SK-N-SH (cell line): ENCODE measurements around the gene GPR55. TPM values are rescaled to one million over a fixed set of nuclear protein-coding genes. Genes with fewer than 3 reads are reported as not detected.

Experiments used
- CTCF ChIA-PET: fragments of 300-600, 350-600 bp; formaldehyde crosslinking; extraction: SDS; loops from one replicate; lab custom pipeline; 2021; lab: Yijun Ruan, JAX
- POLR2A ChIA-PET: fragments of 350-600 bp; sonication (Branson Sonifier 250); formaldehyde crosslinking; extraction: SDS; loops from one replicate; lab custom pipeline; 2020; ENCODE audit warnings: antibody characterized with exemption, inconsistent platforms; lab: Yijun Ruan, JAX
- DNase-seq: peaks from one replicate; pipeline ENCODE4 v3.0.0; 2012
- H2AFZ ChIP-seq: fragments of 200-600 bp; sonication (generic); 2 replicates; pipeline ENCODE4 v1.8.1; 2016; ENCODE audit warnings: antibody characterized with exemption, mild to moderate bottlenecking, low read depth
- H3F3A ChIP-seq: fragments of 200-600 bp; sonication (generic); replicated peaks from 2 replicates; pipeline ENCODE3; 2016; ENCODE audit warnings: antibody characterized with exemption, mild to moderate bottlenecking; ENCODE audit not compliant: insufficient read depth
- H3K27ac ChIP-seq, 2 experiments: fragments of 200-500 bp in 1 of 2; fragments of 200-600 bp in 1 of 2; sonication (Bioruptor generic) in 1 of 2; sonication (generic), shearing (Covaris generic) in 1 of 2; 2 replicates each; pipeline versions ENCODE4 v1.5.1 to v1.6.1; 2014 to 2016; ENCODE audit warnings: low read depth in 2 of 2, inconsistent platforms in 1 of 2, low read length in 1 of 2, mild to moderate bottlenecking in 1 of 2, mixed read lengths in 1 of 2
- H3K27me3 ChIP-seq: fragments of 200-600 bp; sonication (generic), shearing (Covaris generic); 2 replicates; pipeline ENCODE4 v1.6.1; 2016; ENCODE audit warnings: mixed run types; ENCODE audit not compliant: insufficient read depth
- H3K36me3 ChIP-seq, 2 experiments: fragments of 200-500 bp in 1 of 2; fragments of 200-600 bp in 1 of 2; sonication (Bioruptor generic) in 1 of 2; sonication (generic) in 1 of 2; replicated peaks in 1 of 2; 2 replicates each; pipeline versions ENCODE3 to v1.5.1; 2014 to 2016; ENCODE audit warnings: low read length in 1 of 2, mild to moderate bottlenecking in 1 of 2; ENCODE audit not compliant: insufficient read depth in 2 of 2, control insufficient read depth in 1 of 2
- H3K4me1 ChIP-seq, 2 experiments: fragments of 200-500 bp in 1 of 2; fragments of 200-600 bp in 1 of 2; sonication (Bioruptor generic) in 1 of 2; sonication (generic), shearing (Covaris generic) in 1 of 2; 2 replicates each; pipeline versions ENCODE4 v1.5.1 to v1.6.1; 2014 to 2016; ENCODE audit warnings: low read depth in 1 of 2, low read length in 1 of 2, mixed run types in 1 of 2; ENCODE audit not compliant: insufficient read depth in 2 of 2, control insufficient read depth in 1 of 2
- H3K4me2 ChIP-seq: fragments of 200-600 bp; sonication (generic), shearing (Covaris generic); 2 replicates; pipeline ENCODE4 v1.6.1; 2017; ENCODE audit warnings: mixed run types
- H3K4me3 ChIP-seq, 2 experiments: fragments of 200-500 bp in 1 of 2; fragments of 200-600 bp in 1 of 2; sonication (Bioruptor generic) in 1 of 2; sonication (generic), shearing (Covaris generic) in 1 of 2; 2 replicates each; pipeline versions ENCODE4 v1.5.1 to v1.8.1; 2014 to 2016; ENCODE audit warnings: low read depth in 2 of 2, inconsistent platforms in 1 of 2, low read length in 1 of 2, mild to moderate bottlenecking in 1 of 2, mixed read lengths in 1 of 2, moderate library complexity in 1 of 2
- H3K79me2 ChIP-seq: fragments of 200-600 bp; sonication (generic); 2 replicates; pipeline ENCODE4 v1.8.1; 2017; ENCODE audit warnings: mild to moderate bottlenecking; ENCODE audit not compliant: insufficient read depth
- H3K9ac ChIP-seq: fragments of 200-600 bp; sonication (generic); 2 replicates; pipeline ENCODE4 v1.6.1; 2017; ENCODE audit warnings: mixed run types
- H3K9me2 ChIP-seq: fragments of 200-600 bp; sonication (generic); 2 replicates; pipeline ENCODE4 v1.6.1; 2017; ENCODE audit warnings: mixed run types
- H3K9me3 ChIP-seq: fragments of 200-600 bp; sonication (generic); 2 replicates; pipeline ENCODE4 v1.6.1; 2017; ENCODE audit warnings: mixed run types, mild to moderate bottlenecking, moderate library complexity
- H4K20me1 ChIP-seq: fragments of 200-600 bp; sonication (generic); 2 replicates; pipeline ENCODE4 v1.6.1; 2017; ENCODE audit warnings: mild to moderate bottlenecking, mixed run types; ENCODE audit not compliant: insufficient read depth
- CTCF ChIP-seq: fragments of 200-600 bp; sonication (generic); IDR thresholded peaks from 2 replicates; pipeline ENCODE4 v1.6.1; 2017; ENCODE audit warnings: antibody characterized with exemption, mild to moderate bottlenecking, moderate library complexity
- EP300 ChIP-seq, 2 experiments: IDR thresholded peaks; 2 replicates each; pipeline versions ENCODE4 v1.4.0 to v1.6.1; 2012; ENCODE audit warnings: borderline replicate concordance in 1 of 2, low read depth in 1 of 2, low read length in 1 of 2
- EZH2phosphoT487 ChIP-seq: fragments of 200-600 bp; sonication (generic); IDR thresholded peaks from 2 replicates; pipeline ENCODE4 v1.6.1; 2017; ENCODE audit warnings: low read depth, mixed run types, mild to moderate bottlenecking, antibody characterized with exemption, moderate library complexity, borderline replicate concordance
- FOSL2 ChIP-seq: IDR thresholded peaks from 2 replicates; pipeline ENCODE4 v1.4.0; 2012; ENCODE audit warnings: low read depth, mild to moderate bottlenecking, moderate library complexity, borderline replicate concordance
- FOXJ3 ChIP-seq: sonication (generic); formaldehyde crosslinking; IDR thresholded peaks from 2 replicates; pipeline ENCODE4 v1.5.1; 2020; ENCODE audit warnings: mild to moderate bottlenecking, missing genetic modification reagents
- JUND ChIP-seq: IDR thresholded peaks from 2 replicates; pipeline ENCODE4 v1.4.0; 2012
- MAX ChIP-seq: IDR thresholded peaks from 2 replicates; pipeline ENCODE4 v1.4.0; 2012; ENCODE audit warnings: low read depth
- MEF2A ChIP-seq: IDR thresholded peaks from 2 replicates; pipeline ENCODE4 v1.4.0; 2012; ENCODE audit warnings: low read depth, borderline replicate concordance
- NFIC ChIP-seq: IDR thresholded peaks from 2 replicates; pipeline ENCODE4 v1.4.0; 2012; ENCODE audit warnings: borderline replicate concordance
- RAD21 ChIP-seq: IDR thresholded peaks from 2 replicates; pipeline ENCODE4 v1.6.1; 2012; ENCODE audit warnings: mild to moderate bottlenecking, low read length
- RXRA ChIP-seq: IDR thresholded peaks from 2 replicates; pipeline ENCODE4 v1.4.0; 2012; ENCODE audit warnings: low read depth, mild to moderate bottlenecking, borderline replicate concordance
- SIN3A ChIP-seq: IDR thresholded peaks from 2 replicates; pipeline ENCODE4 v1.6.1; 2012; ENCODE audit warnings: low read depth, mild to moderate bottlenecking, low read length, moderate library complexity, borderline replicate concordance
- TCF12 ChIP-seq: IDR thresholded peaks from 2 replicates; pipeline ENCODE4 v1.4.0; 2012
- USF1 ChIP-seq: IDR thresholded peaks from 2 replicates; pipeline ENCODE4 v1.4.0; 2012; ENCODE audit warnings: low read depth, borderline replicate concordance
- YY1 ChIP-seq: IDR thresholded peaks from 2 replicates; pipeline ENCODE4 v1.4.0; 2012; ENCODE audit warnings: low read depth, mild to moderate bottlenecking
- WGBS: methylation state at CpG from one replicate; pipeline ENCODE4 v1.1.6; 2017; ENCODE audit warnings: low lambda C conversion rate; 5-methylcytosine and 5-hydroxymethylcytosine counted together
- polyA plus RNA-seq, 3 experiments: library from polyadenylated mRNA; depleted of rRNA; stranded (reverse); fragments of >200 nt; gene quantifications; 2 replicates each; pipeline ENCODE4 v1.2.3, GENCODE V29; 2012
- TF ChIP-seq, protein P1 (sequence below): IDR thresholded peaks from 2 replicates; pipeline ENCODE4; 2012
- TF ChIP-seq, protein P2 (sequence below): IDR thresholded peaks from 2 replicates; pipeline ENCODE4 v1.4.0; 2012; ENCODE audit warnings: low read depth, borderline replicate concordance

The GPR55 gene
- polyA plus RNA-seq, 1 of the 3 experiments (the other 2 are of a cell fraction): not detected

GRCh38 chr2:230932556-230933511 is 7.8 kb upstream of the GPR55 start:
- no peaks in the 10 kb centered on the region for H4K20me1 ChIP-seq
- 66% methylated on average over 22 of the region's 22 CpGs for WGBS
- no peak overlapping the region for H3K27ac ChIP-seq
- no peaks in the 10 kb centered on the region; a peak in 1 of 4 replicates for H3K4me1 ChIP-seq
- ChIA-PET POLR2A (no interaction called here), CTCF (interaction anchor here (0.6 to 1.6 kb wide), 5 partner anchors 23 to 563 kb away, joined by 3 to 4 read pairs (median 3); no protein-coding TSS in a partner anchor)
- H3K79me2 ChIP-seq: no peaks in the 10 kb centered on the region
- peaks cover 3% of the 10 kb centered on the region for H3K27me3 ChIP-seq
- no peaks in the 10 kb centered on the region for H3K36me3 ChIP-seq
- no peaks in the 10 kb centered on the region for H3F3A ChIP-seq
- H3K9me2 ChIP-seq: no peaks in the 10 kb centered on the region
- TF ChIP-seq RXRA: no peak
- TF ChIP-seq EZH2phosphoT487: no peak
- no peak for TF ChIP-seq SIN3A
- no peak for TF ChIP-seq NFIC
- TF ChIP-seq, protein P1, sequence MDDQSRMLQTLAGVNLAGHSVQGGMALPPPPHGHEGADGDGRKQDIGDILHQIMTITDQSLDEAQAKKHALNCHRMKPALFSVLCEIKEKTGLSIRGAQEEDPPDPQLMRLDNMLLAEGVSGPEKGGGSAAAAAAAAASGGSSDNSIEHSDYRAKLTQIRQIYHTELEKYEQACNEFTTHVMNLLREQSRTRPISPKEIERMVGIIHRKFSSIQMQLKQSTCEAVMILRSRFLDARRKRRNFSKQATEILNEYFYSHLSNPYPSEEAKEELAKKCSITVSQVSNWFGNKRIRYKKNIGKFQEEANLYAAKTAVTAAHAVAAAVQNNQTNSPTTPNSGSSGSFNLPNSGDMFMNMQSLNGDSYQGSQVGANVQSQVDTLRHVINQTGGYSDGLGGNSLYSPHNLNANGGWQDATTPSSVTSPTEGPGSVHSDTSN: no peak
- TF ChIP-seq, protein P2, sequence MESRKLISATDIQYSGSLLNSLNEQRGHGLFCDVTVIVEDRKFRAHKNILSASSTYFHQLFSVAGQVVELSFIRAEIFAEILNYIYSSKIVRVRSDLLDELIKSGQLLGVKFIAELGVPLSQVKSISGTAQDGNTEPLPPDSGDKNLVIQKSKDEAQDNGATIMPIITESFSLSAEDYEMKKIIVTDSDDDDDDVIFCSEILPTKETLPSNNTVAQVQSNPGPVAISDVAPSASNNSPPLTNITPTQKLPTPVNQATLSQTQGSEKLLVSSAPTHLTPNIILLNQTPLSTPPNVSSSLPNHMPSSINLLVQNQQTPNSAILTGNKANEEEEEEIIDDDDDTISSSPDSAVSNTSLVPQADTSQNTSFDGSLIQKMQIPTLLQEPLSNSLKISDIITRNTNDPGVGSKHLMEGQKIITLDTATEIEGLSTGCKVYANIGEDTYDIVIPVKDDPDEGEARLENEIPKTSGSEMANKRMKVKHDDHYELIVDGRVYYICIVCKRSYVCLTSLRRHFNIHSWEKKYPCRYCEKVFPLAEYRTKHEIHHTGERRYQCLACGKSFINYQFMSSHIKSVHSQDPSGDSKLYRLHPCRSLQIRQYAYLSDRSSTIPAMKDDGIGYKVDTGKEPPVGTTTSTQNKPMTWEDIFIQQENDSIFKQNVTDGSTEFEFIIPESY: no peak
- no peak for TF ChIP-seq YY1
- no peak overlapping the region for H3K4me2 ChIP-seq
- H3K4me3 ChIP-seq: no peak overlapping the region
- H3K9me3 ChIP-seq: no peaks in the 10 kb centered on the region
- no peak overlapping the region for H2AFZ ChIP-seq
- H3K9ac ChIP-seq: no peak overlapping the region
- DNase-seq: no peak

DNA sequence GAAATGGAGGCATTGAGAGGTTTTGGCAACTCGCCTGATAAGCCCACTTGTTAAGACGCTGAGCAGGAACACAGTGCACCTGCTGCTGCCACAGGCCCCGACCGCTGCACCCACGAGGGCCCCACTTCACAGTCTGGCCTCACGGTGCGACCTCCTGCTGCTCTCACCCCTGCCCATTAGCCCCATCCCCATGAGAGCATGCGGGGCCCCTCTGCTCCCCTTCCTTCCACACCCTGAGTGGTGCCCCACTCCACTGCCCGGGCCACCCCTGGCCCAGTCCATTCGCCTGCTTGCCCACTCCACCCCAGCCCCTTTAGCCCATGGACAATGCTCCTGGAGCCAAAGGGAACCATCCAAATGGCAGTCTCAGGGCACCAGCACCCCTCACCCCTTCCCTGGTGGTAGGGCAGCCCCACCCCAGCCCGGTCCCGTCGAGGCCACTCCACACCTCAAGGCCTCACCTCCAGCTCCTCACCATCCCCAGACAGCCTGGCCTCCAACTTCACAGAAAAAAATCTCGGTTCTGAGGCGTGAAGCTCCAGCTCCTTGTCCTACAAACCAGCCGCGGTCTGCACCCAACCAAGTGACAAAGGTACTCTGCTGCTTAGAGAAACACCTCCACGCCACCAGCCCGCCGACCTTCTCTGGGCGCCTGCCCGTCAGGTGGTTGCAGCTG is 6.7 kb upstream of the GPR55 start:
- H3K9ac ChIP-seq: no peak overlapping the region
- peaks cover 3% of the 10 kb centered on the region for H3K27me3 ChIP-seq
- H4K20me1 ChIP-seq: no peaks in the 10 kb centered on the region
- no peaks in the 10 kb centered on the region; a peak in 1 of 4 replicates for H3K4me1 ChIP-seq
- H3F3A ChIP-seq: no peaks in the 10 kb centered on the region
- no peaks in the 10 kb centered on the region for H3K79me2 ChIP-seq
- H3K4me2 ChIP-seq: no peak overlapping the region
- POLR2A ChIA-PET: no interaction called here
- H3K4me3 ChIP-seq: no peak overlapping the region
- H3K27ac ChIP-seq: no peak overlapping the region
- H3K9me3 ChIP-seq: no peaks in the 10 kb centered on the region
- no peaks in the 10 kb centered on the region for H3K9me2 ChIP-seq
- H2AFZ ChIP-seq: no peak overlapping the region
- DNase-seq: no peak
- 60% methylated on average over 18 of the region's 22 CpGs for WGBS
- CTCF ChIA-PET: interaction anchor here (1.4 to 1.6 kb wide), 3 partner anchors 24 to 107 kb away, joined by 3 to 4 read pairs (median 4); no protein-coding TSS in a partner anchor
- no peaks in the 10 kb centered on the region for H3K36me3 ChIP-seq
- TF ChIP-seq FOSL2 (no peak), MAX (no peak), FOXJ3 (CRISPR knock-in tag) (no peak), RAD21 (no peak), YY1 (no peak), USF1 (no peak), EP300 (IDR thresholded peaks at IDR 0.05; ENCODE audit: borderline replicate concordance in 1 of 2, low read depth in 1 of 2, low read length in 1 of 2) (no peak), TCF12 (no peak), CTCF (no peak), MEF2A (no peak), JUND (no peak)
- TF ChIP-seq, protein P2: no peak
